ENCODE data around the gene BIRC3.

GRCh38 chr11:102368472-102368871 is 51.2 kb downstream of the BIRC3 start:
- TF ChIP-seq CTCF (IDR thresholded peaks at IDR 0.05), result no peak
- no peak for TF ChIP-seq ZFX (IDR thresholded peaks at IDR 0.05; ENCODE audit: borderline replicate concordance)

All from 22Rv1 (cell line).